Measurements from ENCODE around the gene ADD1.

DNA sequence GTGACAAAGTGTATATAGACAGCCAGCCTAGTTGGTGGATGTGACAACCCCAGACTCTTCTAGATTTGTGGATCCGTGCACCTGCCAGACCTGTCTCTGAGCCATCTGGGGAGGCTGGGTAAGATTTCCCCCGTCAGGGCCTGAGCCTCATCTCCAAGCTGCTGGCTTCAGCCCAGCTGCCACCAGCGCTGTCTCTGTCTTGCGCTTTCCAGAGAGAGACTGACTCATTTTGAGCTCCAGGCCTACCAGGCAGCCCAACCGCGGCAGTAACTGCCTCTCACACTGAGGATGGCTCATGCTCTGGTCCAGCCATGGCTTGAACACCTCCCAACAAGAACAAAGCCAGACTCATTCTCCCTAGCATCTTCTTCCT is 93.1 kb downstream of the ADD1 start:
- TF ChIP-seq, protein P1, sequence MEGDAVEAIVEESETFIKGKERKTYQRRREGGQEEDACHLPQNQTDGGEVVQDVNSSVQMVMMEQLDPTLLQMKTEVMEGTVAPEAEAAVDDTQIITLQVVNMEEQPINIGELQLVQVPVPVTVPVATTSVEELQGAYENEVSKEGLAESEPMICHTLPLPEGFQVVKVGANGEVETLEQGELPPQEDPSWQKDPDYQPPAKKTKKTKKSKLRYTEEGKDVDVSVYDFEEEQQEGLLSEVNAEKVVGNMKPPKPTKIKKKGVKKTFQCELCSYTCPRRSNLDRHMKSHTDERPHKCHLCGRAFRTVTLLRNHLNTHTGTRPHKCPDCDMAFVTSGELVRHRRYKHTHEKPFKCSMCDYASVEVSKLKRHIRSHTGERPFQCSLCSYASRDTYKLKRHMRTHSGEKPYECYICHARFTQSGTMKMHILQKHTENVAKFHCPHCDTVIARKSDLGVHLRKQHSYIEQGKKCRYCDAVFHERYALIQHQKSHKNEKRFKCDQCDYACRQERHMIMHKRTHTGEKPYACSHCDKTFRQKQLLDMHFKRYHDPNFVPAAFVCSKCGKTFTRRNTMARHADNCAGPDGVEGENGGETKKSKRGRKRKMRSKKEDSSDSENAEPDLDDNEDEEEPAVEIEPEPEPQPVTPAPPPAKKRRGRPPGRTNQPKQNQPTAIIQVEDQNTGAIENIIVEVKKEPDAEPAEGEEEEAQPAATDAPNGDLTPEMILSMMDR (conservative IDR thresholded peaks at IDR 0.05 in 1 of 2, IDR thresholded peaks at IDR 0.05 in 1 of 2; ENCODE audit: extremely low read depth in 1 of 2, insufficient read depth in 1 of 2, low read depth in 1 of 2, low read length in 2 of 2), result no peak
- no peak for TF ChIP-seq EZH2 (IDR thresholded peaks at IDR 0.05; ENCODE audit: borderline replicate concordance, low read length)

Measured in mammary epithelial cell (primary cell).